ENCODE measurements around the gene APP.

DNA sequence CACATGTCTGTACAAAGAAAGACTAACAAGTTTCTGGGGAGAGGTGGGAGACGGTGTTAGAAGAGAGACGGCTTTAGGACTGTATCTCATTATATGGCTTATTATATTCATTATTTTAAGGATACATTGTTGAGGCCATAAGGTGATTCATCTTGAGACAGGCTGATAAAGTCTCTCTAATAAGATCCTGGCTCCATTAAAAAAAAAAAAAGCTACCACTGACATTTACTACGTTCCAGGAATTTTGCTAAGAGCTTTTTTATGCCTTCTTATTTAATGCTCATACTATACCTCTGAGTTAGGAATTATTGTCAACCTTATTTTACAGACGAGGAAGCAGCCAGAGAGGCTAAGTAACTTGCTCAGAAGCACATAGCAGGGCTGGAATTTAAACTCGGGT is 262.1 kb downstream of the APP start:
- TF ChIP-seq POLR2AphosphoS5 (IDR thresholded peaks at IDR 0.05) (no peak), POLR2A (IDR thresholded peaks at IDR 0.05) (no peak)
- TF ChIP-seq, protein P1, sequence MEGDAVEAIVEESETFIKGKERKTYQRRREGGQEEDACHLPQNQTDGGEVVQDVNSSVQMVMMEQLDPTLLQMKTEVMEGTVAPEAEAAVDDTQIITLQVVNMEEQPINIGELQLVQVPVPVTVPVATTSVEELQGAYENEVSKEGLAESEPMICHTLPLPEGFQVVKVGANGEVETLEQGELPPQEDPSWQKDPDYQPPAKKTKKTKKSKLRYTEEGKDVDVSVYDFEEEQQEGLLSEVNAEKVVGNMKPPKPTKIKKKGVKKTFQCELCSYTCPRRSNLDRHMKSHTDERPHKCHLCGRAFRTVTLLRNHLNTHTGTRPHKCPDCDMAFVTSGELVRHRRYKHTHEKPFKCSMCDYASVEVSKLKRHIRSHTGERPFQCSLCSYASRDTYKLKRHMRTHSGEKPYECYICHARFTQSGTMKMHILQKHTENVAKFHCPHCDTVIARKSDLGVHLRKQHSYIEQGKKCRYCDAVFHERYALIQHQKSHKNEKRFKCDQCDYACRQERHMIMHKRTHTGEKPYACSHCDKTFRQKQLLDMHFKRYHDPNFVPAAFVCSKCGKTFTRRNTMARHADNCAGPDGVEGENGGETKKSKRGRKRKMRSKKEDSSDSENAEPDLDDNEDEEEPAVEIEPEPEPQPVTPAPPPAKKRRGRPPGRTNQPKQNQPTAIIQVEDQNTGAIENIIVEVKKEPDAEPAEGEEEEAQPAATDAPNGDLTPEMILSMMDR (IDR thresholded peaks at IDR 0.05): no peak

Data from breast epithelium (tissue), 3 donors.